ENCODE measurements around the gene PPIE.
A peak's percentile ranks its signal among the peaks of the same experiment; 100 is the strongest.

The PPIE gene

DNA sequence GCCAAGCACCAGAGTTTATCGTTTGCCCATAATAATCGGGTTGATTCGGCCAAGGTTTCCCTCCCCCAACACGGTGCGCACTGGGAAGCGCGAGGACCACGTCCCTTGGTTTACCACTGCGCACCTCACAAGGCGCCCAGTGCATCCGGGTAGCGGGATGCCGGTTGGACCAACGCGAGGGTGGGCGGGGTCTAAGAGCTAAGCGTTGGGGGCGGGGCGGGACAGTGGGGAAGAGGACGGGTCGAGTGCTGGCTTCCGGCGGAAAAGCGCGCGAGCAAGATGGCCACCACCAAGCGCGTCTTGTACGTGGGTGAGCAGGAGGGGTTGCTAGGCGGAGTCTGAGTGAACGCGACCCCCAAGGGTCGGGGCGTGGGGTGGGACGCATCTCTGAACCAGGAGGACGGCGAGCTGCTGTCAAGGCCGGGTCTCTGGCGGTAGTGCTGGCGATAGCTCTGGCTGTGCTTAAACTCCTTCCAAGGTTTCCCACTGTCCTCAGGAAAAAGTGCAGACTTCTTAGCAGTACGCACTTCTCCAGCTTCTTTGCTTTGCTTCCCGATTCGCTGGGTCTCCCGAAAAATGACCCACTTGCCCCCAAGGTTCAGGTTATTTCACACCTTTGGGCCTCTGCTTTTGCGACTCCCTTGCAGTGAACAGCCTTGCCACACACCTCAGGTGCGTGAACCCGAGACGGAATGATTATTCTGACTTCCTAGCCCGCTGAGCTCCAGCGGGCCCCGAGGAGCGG, at the start of gene PPIE:
TSS of gene PPIE (plus strand) at position 261 of the 745 bp plus-strand sequence. CDS start at position 280, 19 bp downstream.
- H3K4me3 ChIP-seq (ENCODE audit: low read depth, low read length): peak within 1 kb of the TSS; percentile 81
- TF ChIP-seq, protein P1, sequence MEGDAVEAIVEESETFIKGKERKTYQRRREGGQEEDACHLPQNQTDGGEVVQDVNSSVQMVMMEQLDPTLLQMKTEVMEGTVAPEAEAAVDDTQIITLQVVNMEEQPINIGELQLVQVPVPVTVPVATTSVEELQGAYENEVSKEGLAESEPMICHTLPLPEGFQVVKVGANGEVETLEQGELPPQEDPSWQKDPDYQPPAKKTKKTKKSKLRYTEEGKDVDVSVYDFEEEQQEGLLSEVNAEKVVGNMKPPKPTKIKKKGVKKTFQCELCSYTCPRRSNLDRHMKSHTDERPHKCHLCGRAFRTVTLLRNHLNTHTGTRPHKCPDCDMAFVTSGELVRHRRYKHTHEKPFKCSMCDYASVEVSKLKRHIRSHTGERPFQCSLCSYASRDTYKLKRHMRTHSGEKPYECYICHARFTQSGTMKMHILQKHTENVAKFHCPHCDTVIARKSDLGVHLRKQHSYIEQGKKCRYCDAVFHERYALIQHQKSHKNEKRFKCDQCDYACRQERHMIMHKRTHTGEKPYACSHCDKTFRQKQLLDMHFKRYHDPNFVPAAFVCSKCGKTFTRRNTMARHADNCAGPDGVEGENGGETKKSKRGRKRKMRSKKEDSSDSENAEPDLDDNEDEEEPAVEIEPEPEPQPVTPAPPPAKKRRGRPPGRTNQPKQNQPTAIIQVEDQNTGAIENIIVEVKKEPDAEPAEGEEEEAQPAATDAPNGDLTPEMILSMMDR (IDR thresholded peaks at IDR 0.05; ENCODE audit: low read depth, low read length, missing control alignments): no peak
- DNase-seq (ENCODE audit: low read depth): peak; percentile 84

DNA sequence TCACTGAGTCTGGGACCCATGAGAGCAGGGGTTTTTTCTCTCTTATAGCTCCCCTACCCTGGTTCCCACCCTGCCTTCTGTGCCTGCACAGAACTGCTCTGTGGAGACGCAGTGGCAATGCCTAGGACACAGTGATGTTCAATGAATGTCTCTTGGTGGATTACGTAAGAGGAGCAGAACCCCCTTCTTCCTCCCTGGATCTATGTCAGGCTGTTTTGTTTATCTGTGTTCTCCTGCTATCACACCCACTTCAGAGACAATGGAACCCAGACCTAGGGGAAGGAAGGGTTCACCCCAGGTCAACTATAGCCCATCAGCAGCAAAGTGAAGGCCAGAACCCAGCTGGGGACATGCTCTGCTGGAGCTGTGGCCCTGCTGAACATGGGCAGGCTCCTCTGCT, 49.5 kb upstream of the PPIE start:
- TF ChIP-seq, protein P1 (IDR thresholded peaks at IDR 0.05; ENCODE audit: low read depth, low read length, missing control alignments): no peak
- no peak overlapping the region for H3K4me3 ChIP-seq (ENCODE audit: low read depth, low read length)
- DNase-seq (ENCODE audit: low read depth): no peak

DNA sequence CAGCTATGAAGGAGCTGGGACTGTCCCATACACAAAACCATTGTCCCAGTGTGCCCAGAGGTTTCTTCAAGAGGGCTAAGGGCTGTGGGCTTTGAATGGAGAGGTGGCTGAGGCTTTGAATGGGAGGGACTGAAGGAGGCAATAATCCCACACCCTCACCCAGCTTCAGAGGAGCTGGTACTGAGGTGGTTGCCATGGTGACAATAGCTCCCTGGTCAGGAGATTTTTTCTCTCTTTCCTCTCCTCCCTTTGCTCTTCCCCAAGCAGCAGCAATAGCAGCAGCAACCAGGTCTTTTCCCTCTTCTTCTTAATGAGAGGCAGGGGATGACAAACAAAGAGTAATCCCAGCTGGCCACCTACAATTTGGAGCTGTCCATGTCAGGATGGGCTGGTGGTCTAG, 49.0 kb upstream of the PPIE start:
- H3K4me3 ChIP-seq (ENCODE audit: low read depth, low read length): no peak overlapping the region
- TF ChIP-seq, protein P1 (IDR thresholded peaks at IDR 0.05; ENCODE audit: low read depth, low read length, missing control alignments): no peak
- no peak for DNase-seq (ENCODE audit: low read depth)

DNA sequence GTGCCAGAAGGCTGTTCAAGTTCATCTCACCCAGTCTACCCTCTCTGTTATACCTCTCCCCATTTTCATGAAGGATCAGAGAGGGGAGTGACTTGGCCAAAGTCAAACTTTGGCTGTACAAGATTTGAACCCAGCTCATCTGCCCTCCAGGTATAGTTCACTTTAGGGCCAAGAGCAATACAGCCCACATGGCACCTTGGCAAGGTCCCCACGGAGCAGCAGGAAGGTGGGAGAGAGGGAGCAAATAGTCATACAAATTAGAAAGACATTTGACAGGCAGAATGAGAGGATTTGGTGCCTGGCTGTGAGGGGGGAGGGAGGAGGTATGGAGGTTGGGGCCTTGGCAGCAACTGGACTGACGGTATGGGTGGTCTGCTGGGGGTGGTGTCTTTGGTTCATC, 48.5 kb upstream of the PPIE start:
- no peak overlapping the region for H3K4me3 ChIP-seq (ENCODE audit: low read depth, low read length)
- DNase-seq (ENCODE audit: low read depth): no peak
- TF ChIP-seq, protein P1 (IDR thresholded peaks at IDR 0.05; ENCODE audit: low read depth, low read length, missing control alignments): no peak

DNA sequence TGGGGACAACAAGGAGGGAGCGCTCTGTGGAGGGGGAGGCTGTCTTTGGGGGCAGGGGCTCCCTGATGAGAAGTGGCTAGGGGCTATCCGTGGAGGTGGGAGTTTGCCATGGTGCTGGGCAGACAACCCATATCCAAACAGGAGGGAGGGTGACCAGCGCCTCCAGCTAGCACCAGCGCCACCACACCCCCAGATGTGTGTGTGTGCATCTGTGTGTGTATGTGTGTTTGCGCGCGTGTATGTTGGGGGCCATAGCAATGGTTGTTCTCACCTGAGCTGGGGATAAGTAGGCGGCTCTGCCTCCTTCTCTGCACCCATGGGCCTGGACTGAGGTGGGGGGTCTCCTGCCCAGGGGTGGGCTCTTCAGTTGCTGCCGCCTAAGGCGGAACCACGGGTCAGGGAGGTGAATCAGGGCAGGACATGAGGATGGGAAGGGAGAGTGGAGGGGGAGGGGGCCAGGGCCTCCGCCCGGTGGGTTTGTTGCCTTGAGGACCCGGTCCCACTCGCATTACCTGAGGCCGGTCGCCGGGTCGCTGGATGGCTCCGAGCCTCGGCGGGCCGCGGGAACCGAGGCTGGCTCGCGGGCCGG, 47.8 kb upstream of the PPIE start:
- TF ChIP-seq, protein P1 (IDR thresholded peaks at IDR 0.05; ENCODE audit: low read depth, low read length, missing control alignments): no peak
- no peak for DNase-seq (ENCODE audit: low read depth)
- H3K4me3 ChIP-seq (ENCODE audit: low read depth, low read length): peak overlapping the region; percentile 20

DNA sequence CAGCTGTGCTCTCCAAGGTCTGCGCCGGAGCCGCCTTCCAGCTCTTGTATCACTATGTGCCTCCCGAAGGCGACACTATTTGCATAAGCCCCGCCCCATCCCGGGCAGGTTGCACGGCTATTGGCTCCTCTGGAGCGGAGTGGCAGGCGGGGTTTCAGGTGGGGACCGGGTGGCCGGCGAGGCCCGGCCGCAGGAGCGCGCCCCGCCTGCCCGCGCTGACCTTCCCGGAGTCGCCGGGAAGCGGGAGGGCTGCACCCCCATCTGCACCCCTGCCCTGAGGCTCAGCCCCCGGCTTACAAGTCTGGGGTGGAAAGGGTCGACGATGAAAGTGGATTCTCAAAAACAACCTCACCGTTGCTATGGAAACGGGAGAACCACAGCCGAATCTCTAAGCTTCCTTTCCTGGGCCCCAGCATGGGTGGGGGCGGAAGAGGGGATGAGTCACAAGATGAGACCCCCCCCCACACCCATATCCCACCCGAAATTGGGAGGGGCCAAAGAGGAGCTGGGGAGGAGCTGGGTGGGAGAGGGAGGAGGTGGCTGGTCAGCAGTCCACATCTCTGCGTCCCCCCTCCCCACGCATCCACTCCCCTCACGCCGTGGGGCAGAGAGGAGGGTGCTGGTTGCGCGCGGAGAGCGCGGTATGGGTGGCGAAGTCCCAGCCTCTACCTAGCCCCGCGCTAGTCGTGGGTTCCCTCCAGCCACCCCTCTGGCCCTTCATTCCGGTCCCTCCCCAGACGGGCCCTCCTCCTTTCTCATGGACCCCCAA, 47.1 kb upstream of the PPIE start, which contains the start of gene HPCAL4:
TSS of gene HPCAL4 (minus strand) at position 51 of the 769 bp plus-strand sequence. CDS start 6,830 bp downstream, outside the sequence.
- peak within 1 kb of the TSS; percentile 20 for H3K4me3 ChIP-seq (ENCODE audit: low read depth, low read length)
- DNase-seq (ENCODE audit: low read depth): peak; percentile 47
- TF ChIP-seq, protein P1 (IDR thresholded peaks at IDR 0.05; ENCODE audit: low read depth, low read length, missing control alignments): no peak

Data from GM12864 (cell line).